ENCODE results near the gene NR2E1.

DNA sequence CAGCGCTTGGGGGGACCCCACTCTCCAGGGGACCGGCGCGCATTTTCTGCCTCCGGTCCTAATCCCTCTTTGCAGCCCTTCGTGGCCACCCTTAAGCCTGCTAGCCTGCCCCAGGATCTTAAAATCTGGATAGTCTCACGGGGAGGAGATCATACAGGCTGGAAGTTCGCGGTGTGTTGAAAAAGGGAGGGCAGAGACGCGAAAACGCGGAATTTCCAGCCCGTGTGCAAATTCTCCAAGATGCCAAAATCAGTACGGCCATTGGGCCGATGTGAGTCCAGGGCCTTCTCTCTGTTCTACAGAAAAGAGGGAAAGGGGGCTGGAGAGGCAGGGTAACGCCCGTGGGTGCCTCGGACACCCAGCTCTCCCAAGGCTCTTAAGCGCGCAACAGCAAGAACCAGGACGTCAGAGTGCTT is 9.4 kb downstream of the NR2E1 start:
- TF ChIP-seq, protein P1, sequence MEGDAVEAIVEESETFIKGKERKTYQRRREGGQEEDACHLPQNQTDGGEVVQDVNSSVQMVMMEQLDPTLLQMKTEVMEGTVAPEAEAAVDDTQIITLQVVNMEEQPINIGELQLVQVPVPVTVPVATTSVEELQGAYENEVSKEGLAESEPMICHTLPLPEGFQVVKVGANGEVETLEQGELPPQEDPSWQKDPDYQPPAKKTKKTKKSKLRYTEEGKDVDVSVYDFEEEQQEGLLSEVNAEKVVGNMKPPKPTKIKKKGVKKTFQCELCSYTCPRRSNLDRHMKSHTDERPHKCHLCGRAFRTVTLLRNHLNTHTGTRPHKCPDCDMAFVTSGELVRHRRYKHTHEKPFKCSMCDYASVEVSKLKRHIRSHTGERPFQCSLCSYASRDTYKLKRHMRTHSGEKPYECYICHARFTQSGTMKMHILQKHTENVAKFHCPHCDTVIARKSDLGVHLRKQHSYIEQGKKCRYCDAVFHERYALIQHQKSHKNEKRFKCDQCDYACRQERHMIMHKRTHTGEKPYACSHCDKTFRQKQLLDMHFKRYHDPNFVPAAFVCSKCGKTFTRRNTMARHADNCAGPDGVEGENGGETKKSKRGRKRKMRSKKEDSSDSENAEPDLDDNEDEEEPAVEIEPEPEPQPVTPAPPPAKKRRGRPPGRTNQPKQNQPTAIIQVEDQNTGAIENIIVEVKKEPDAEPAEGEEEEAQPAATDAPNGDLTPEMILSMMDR (IDR thresholded peaks at IDR 0.05 in 8 of 11, conservative IDR thresholded peaks at IDR 0.05 in 3 of 11), result no peak
- no peak for TF ChIP-seq POLR2AphosphoS5 (IDR thresholded peaks at IDR 0.05)

Measured in spleen (tissue), 7 donors.